Peyer's patch (tissue), 4 donors: ENCODE measurements around the gene SAMHD1.
"Not testable (repeated sequence)": the region's sequence is repeated elsewhere in the genome, so short reads cannot be mapped to it uniquely, and the experiment has no call there.

Experiments used
- POLR2A ChIP-seq, 2 donors: fragments of 450-650 bp; IDR thresholded peaks; one replicate each; pipeline ENCODE4 v1.5.1; 2017; ENCODE audit warnings: antibody characterized with exemption in 2 of 2, mild to moderate bottlenecking in 2 of 2, moderate library complexity in 2 of 2
- TF ChIP-seq, protein P1 (sequence below), 6 experiments: fragments of 450-650 bp in 4 of 6; fragments of 200-600 bp in 2 of 6; sonication (generic) in 1 of 6; IDR thresholded peaks; one replicate each; pipeline ENCODE4 v1.5.1; 2017 to 2019; ENCODE audit warnings: antibody characterized with exemption in 6 of 6, mild to moderate bottlenecking in 3 of 6, moderate library complexity in 1 of 6

DNA sequence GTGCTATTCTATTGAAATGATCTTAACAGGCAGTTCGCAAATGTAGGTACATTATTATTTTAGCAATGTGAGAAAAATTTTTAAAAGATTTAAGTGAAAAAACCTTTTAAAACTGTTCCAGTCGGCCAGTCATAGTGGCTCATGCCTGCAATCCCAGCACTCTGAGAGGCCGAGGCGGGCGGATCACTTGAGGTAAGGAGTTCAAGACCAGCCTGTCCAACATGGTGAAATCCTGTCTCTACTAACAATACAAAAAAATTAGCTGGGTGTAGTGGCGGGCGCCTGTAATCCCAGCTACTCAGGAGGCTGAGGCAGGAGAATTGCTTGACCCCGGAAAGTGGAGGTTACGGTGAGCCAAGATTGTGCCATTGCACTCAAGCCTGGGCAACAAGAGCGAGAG is 45.9 kb downstream of the SAMHD1 start:
- TF ChIP-seq POLR2A (IDR thresholded peaks at IDR 0.05), result not testable (repeated sequence)
- TF ChIP-seq, protein P1, sequence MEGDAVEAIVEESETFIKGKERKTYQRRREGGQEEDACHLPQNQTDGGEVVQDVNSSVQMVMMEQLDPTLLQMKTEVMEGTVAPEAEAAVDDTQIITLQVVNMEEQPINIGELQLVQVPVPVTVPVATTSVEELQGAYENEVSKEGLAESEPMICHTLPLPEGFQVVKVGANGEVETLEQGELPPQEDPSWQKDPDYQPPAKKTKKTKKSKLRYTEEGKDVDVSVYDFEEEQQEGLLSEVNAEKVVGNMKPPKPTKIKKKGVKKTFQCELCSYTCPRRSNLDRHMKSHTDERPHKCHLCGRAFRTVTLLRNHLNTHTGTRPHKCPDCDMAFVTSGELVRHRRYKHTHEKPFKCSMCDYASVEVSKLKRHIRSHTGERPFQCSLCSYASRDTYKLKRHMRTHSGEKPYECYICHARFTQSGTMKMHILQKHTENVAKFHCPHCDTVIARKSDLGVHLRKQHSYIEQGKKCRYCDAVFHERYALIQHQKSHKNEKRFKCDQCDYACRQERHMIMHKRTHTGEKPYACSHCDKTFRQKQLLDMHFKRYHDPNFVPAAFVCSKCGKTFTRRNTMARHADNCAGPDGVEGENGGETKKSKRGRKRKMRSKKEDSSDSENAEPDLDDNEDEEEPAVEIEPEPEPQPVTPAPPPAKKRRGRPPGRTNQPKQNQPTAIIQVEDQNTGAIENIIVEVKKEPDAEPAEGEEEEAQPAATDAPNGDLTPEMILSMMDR (IDR thresholded peaks at IDR 0.05), result not testable (repeated sequence)
